Measurements from ENCODE around the gene DENND2D. TPM values are rescaled to one million over a fixed set of nuclear protein-coding genes. Genes with fewer than 3 reads are reported as not detected.

DENND2D gene
- total and polyA plus RNA-seq, 10 of the 15 experiments (the other 5 are each of a cell fraction or from before 2014, with no cell fraction given) = 149 to 375 (median 172) TPM

DNA sequence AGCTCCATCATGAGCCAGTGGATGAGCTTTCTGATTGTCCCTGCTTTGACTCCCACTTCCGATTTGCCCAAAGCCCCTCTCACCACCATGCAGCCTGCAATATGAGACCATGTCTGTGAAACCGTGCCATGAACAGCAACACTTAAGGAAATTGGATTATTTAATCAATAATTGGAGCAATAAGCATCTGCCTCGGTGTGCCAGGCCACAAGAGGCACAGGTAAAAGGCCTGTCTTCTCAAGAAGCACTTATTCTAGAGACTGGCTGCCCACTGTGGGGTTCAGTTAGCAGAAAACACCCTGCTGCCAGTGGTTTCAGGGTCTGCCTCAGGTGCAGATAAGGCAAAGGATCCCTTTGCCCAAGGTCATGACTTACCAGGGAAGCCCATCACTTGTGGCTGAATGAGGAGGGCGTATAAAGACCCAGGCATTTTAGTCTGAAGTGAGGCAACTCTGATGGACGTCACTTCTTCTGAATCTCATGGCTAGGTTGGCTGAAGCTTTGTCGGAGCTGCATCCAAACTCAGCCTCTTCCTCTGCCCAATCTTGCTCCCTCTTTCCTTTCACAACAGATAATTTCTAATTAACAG is 19.9 kb upstream of the DENND2D start:
- intact Hi-C loops (cut with micrococcal nuclease; ENCODE audit: unreplicated experiment) = loop anchor here (2.0 to 10.0 kb wide), 7 partner anchors 33 to 586 kb away; partner anchors contain the start of genes C1orf162, CEPT1, DRAM2 and LRIF1
- peak overlapping the region; percentile 87 for H3K9ac ChIP-seq (ENCODE audit: control insufficient read depth, insufficient read depth, low read length)
- H3K79me2 ChIP-seq (ENCODE audit: control insufficient read depth, insufficient read depth, low read length) = peaks cover 16% of the 10 kb centered on the region
- no peak overlapping the region for H2AFZ ChIP-seq (ENCODE audit: control insufficient read depth, low read depth, low read length)
- TF ChIP-seq CBFB (IDR thresholded peaks at IDR 0.05; ENCODE audit: low read depth) (no peak), POLR2AphosphoS2 (IDR thresholded peaks at IDR 0.05; ENCODE audit: low read depth, low read length) (0 out of 2 replicates have a peak, but pooled peaks have one; percentile 41), POLR2A (IDR thresholded peaks at IDR 0.05; ENCODE audit: low read depth, low read length) (peak; percentile 63), TAF1 (IDR thresholded peaks at IDR 0.05; ENCODE audit: borderline replicate concordance, low read depth, low read length) (0 out of 2 replicates have a peak, but pooled peaks have one; percentile 4), NRF1 (conservative IDR thresholded peaks at IDR 0.05; ENCODE audit: low read depth, low read length) (no peak), CREM (IDR thresholded peaks at IDR 0.05; ENCODE audit: low read depth) (peak; percentile 9; the same call in 1 of the 2 replicates), POLR2AphosphoS5 (IDR thresholded peaks at IDR 0.05; ENCODE audit: low read length) (peak; percentile 85), YY1 (IDR thresholded peaks at IDR 0.05; ENCODE audit: low read depth, low read length) (0 out of 2 replicates have a peak, but pooled peaks have one; percentile 7)
- TF ChIP-seq, protein P1, sequence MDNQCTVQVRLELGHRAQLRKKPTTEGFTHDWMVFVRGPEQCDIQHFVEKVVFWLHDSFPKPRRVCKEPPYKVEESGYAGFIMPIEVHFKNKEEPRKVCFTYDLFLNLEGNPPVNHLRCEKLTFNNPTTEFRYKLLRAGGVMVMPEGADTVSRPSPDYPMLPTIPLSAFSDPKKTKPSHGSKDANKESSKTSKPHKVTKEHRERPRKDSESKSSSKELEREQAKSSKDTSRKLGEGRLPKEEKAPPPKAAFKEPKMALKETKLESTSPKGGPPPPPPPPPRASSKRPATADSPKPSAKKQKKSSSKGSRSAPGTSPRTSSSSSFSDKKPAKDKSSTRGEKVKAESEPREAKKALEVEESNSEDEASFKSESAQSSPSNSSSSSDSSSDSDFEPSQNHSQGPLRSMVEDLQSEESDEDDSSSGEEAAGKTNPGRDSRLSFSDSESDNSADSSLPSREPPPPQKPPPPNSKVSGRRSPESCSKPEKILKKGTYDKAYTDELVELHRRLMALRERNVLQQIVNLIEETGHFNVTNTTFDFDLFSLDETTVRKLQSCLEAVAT (IDR thresholded peaks at IDR 0.05) = no peak
- POLR2A ChIA-PET = interaction anchor here (0.6 to 8.8 kb wide), 14 partner anchors 9 to 348 kb away, joined by 3 to 371 read pairs (median 4); partner anchors contain the start of genes CD53, CEPT1, DENND2D and DRAM2
- H3K4me3 ChIP-seq = peak overlapping the region; percentile 16; the same call in 1 of the 2 replicates
- FAIRE-seq (no peak), ATAC-seq (no peak), DNase-seq (ENCODE audit: low read depth, low spot score) (no peak)
- H3K27me3 ChIP-seq (replicated peaks in 1 of 2; ENCODE audit: control insufficient read depth in 2 of 2, insufficient read depth in 2 of 2, low read length in 1 of 2) = no peaks in the 10 kb centered on the region
- peak overlapping the region; percentile 85 for H3K4me2 ChIP-seq (ENCODE audit: control insufficient read depth, insufficient read depth)
- in situ Hi-C loops (cut with MboI) = loop anchor here (5.0 to 10.0 kb wide), 3 partner anchors 112 to 544 kb away; no protein-coding TSS in a partner anchor
- H3K27ac ChIP-seq (ENCODE audit: control insufficient read depth, insufficient read depth) = peak overlapping the region; percentile 100
- SMC1A ChIA-PET (ENCODE audit: uncharacterized antibody, unreplicated experiment) = interaction anchor here (0.7 to 12.4 kb wide), 32 partner anchors 8 to 395 kb away, joined by 3 to 284 read pairs (median 7); partner anchors contain the start of genes CD53, CEPT1, DENND2D and DRAM2
- RAD21 ChIA-PET (ENCODE audit: unreplicated experiment) = interaction anchor here (0.6 to 9.9 kb wide), 25 partner anchors 9 to 519 kb away, joined by 3 to 542 read pairs (median 7); partner anchors contain the start of genes CD53, CEPT1, DENND2D and DRAM2
- no peaks in the 10 kb centered on the region for H4K20me1 ChIP-seq (ENCODE audit: control insufficient read depth, insufficient read depth)
- no peaks in the 10 kb centered on the region for H3K9me3 ChIP-seq (replicated peaks; ENCODE audit: control insufficient read depth, insufficient read depth, low read length)
- CTCF ChIA-PET = interaction anchor here (1.0 to 8.9 kb wide), 13 partner anchors 12 to 535 kb away, joined by 3 to 239 read pairs (median 4); partner anchors contain the start of genes CEPT1, DENND2D and DRAM2
- peaks cover 85% of the 10 kb centered on the region for H3K4me1 ChIP-seq (ENCODE audit: control insufficient read depth, insufficient read depth, low read length)
- H3K36me3 ChIP-seq (ENCODE audit: control insufficient read depth in 2 of 2, insufficient read depth in 2 of 2, low read length in 1 of 2) = no peaks in the 10 kb centered on the region
- TSS peak; percentile 33 for BruUV-seq (replicated peaks)
- 17% methylated on average over 6 of the region's 6 CpGs for WGBS (ENCODE audit: insufficient coverage, insufficient replicate concordance, low lambda C conversion rate, missing lambda C conversion rate)
